ENCODE data around the gene KLHL26.

The KLHL26 gene

GRCh38 chr19:18660939-18661670, 24.3 kb downstream of the KLHL26 start:
- no peaks in the 10 kb centered on the region for H3K27me3 ChIP-seq (ENCODE audit: low read length)
- no peak overlapping the region for H3K9ac ChIP-seq (ENCODE audit: low read length)
- H3K79me2 ChIP-seq (ENCODE audit: insufficient read depth, low read length): no peaks in the 10 kb centered on the region
- H3K36me3 ChIP-seq (ENCODE audit: low read length): no peaks in the 10 kb centered on the region
- H3K4me2 ChIP-seq (ENCODE audit: low read depth, low read length, poor library complexity, severe bottlenecking): no peak overlapping the region
- H3K9me3 ChIP-seq (ENCODE audit: insufficient read depth, low read length): no peaks in the 10 kb centered on the region
- no peaks in the 10 kb centered on the region for H3F3A ChIP-seq (ENCODE audit: insufficient read depth)
- no peak overlapping the region for H2AFZ ChIP-seq (ENCODE audit: low read depth, low read length, severe bottlenecking)
- no peaks in the 10 kb centered on the region for H4K20me1 ChIP-seq (ENCODE audit: low read depth, low read length)
- H3K27ac ChIP-seq (ENCODE audit: low read depth, low read length): no peak overlapping the region
- TF ChIP-seq EZH2phosphoT487 (conservative IDR thresholded peaks at IDR 0.05; ENCODE audit: low read length) (no peak), CTCF (IDR thresholded peaks at IDR 0.05; ENCODE audit: insufficient read depth, low read length, poor library complexity, severe bottlenecking) (no peak)
- no peak overlapping the region for H3K4me3 ChIP-seq (ENCODE audit: insufficient read depth, low read length, poor library complexity, severe bottlenecking)
- no peaks in the 10 kb centered on the region for H3K9me2 ChIP-seq (replicated peaks; ENCODE audit: insufficient read depth, low read length)

- Histone ChIP-seq H3K9me2 (replicated peaks; ENCODE audit: insufficient read depth, low read length) (no peaks in the 10 kb centered on the region), H3K27me3 (ENCODE audit: low read length) (no peaks in the 10 kb centered on the region), H3F3A (ENCODE audit: insufficient read depth) (no peaks in the 10 kb centered on the region), H3K9me3 (ENCODE audit: insufficient read depth, low read length) (no peaks in the 10 kb centered on the region), H3K9ac (ENCODE audit: low read length) (no peak overlapping the region), H4K20me1 (ENCODE audit: low read depth, low read length) (no peaks in the 10 kb centered on the region), H3K4me2 (ENCODE audit: low read depth, low read length, poor library complexity, severe bottlenecking) (no peak overlapping the region), H3K36me3 (ENCODE audit: low read length) (no peaks in the 10 kb centered on the region), H2AFZ (ENCODE audit: low read depth, low read length, severe bottlenecking) (no peak overlapping the region), H3K4me3 (ENCODE audit: insufficient read depth, low read length, poor library complexity, severe bottlenecking) (no peak overlapping the region), H3K27ac (ENCODE audit: low read depth, low read length) (no peak overlapping the region), H3K79me2 (ENCODE audit: insufficient read depth, low read length) (no peaks in the 10 kb centered on the region)
- TF ChIP-seq CTCF (IDR thresholded peaks at IDR 0.05; ENCODE audit: insufficient read depth, low read length, poor library complexity, severe bottlenecking): no peak
- TF ChIP-seq EZH2phosphoT487 (conservative IDR thresholded peaks at IDR 0.05; ENCODE audit: low read length): no peak
Observed at GRCh38 chr19:18662972-18663732, 26.3 kb downstream of the KLHL26 start.

GRCh38 chr19:18663940-18664530, 27.2 kb downstream of the KLHL26 start:
- Histone ChIP-seq H3K27me3 (ENCODE audit: low read length) (no peaks in the 10 kb centered on the region), H3K27ac (ENCODE audit: low read depth, low read length) (no peak overlapping the region), H3K4me2 (ENCODE audit: low read depth, low read length, poor library complexity, severe bottlenecking) (no peak overlapping the region), H3K9me2 (replicated peaks; ENCODE audit: insufficient read depth, low read length) (no peaks in the 10 kb centered on the region), H3K79me2 (ENCODE audit: insufficient read depth, low read length) (no peaks in the 10 kb centered on the region), H3K9me3 (ENCODE audit: insufficient read depth, low read length) (no peaks in the 10 kb centered on the region), H3K4me3 (ENCODE audit: insufficient read depth, low read length, poor library complexity, severe bottlenecking) (no peak overlapping the region), H2AFZ (ENCODE audit: low read depth, low read length, severe bottlenecking) (no peak overlapping the region), H3K36me3 (ENCODE audit: low read length) (no peaks in the 10 kb centered on the region), H3F3A (ENCODE audit: insufficient read depth) (no peaks in the 10 kb centered on the region), H4K20me1 (ENCODE audit: low read depth, low read length) (no peaks in the 10 kb centered on the region), H3K9ac (ENCODE audit: low read length) (no peak overlapping the region)
- TF ChIP-seq CTCF (IDR thresholded peaks at IDR 0.05; ENCODE audit: insufficient read depth, low read length, poor library complexity, severe bottlenecking) (no peak), EZH2phosphoT487 (conservative IDR thresholded peaks at IDR 0.05; ENCODE audit: low read length) (no peak)

Data from SU-DHL-6 (cell line).